ENCODE data around the gene ZCCHC14.

The ZCCHC14 gene

DNA sequence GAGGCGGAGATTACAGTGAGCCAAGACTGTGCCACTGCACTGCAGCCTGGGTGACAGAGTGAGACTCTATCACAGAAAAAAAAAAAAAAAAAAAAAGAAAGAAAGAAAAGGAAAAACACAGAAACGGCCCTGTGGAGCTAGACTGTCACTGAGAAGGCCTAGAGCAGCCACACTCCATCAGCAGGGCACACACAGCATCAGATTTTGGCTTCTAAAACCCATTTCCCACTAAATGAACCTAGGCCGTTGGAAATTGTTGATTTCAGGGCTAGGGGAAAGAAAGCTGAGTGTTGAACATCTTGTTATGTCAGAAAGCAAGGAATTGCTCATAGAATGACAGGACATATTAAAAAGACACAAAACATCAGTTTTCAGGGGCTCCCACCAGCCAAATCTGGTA lies 48.9 kb downstream of the ZCCHC14 start:
- Histone ChIP-seq H3K4me3 (ENCODE audit: low read depth, low read length) (no peak overlapping the region), H3K9me3 (ENCODE audit: insufficient read depth, low read depth, low read length) (no peaks in the 10 kb centered on the region), H2BK12ac (ENCODE audit: low read length) (no peak overlapping the region), H3K36me3 (ENCODE audit: control insufficient read depth in 1 of 2, insufficient read depth in 2 of 2, low read length in 2 of 2) (peaks cover 4 to 10% of the 10 kb centered on the region in 2 experiments), H3K27ac (ENCODE audit: low read depth, low read length) (no peak overlapping the region), H3K4ac (ENCODE audit: low read depth, low read length) (no peak overlapping the region), H3K4me1 (ENCODE audit: control insufficient read depth in 1 of 2, insufficient read depth in 2 of 2, low read length in 2 of 2) (no peaks in the 10 kb centered on the region), H3K79me1 (ENCODE audit: low read length) (no peaks in the 10 kb centered on the region), H3K14ac (ENCODE audit: low read length) (no peak overlapping the region), H3K4me2 (ENCODE audit: low read length) (no peak overlapping the region), H3K27me3 (ENCODE audit: insufficient read depth, low read length) (no peaks in the 10 kb centered on the region), H4K91ac (ENCODE audit: low read depth, low read length) (no peak overlapping the region), H4K12ac (ENCODE audit: low read depth, low read length) (no peak overlapping the region), H3K23ac (ENCODE audit: low read length) (no peak overlapping the region), H2AK5ac (ENCODE audit: low read length) (no peak overlapping the region), H2BK5ac (ENCODE audit: low read depth, low read length, poor library complexity) (no peak overlapping the region), H2AFZ (ENCODE audit: insufficient read depth, low read length, poor library complexity) (no peak overlapping the region), H2BK120ac (ENCODE audit: insufficient read depth, low read length, poor library complexity) (no peak overlapping the region), H3K18ac (ENCODE audit: low read length) (no peak overlapping the region), H4K8ac (ENCODE audit: low read depth, low read length) (no peak overlapping the region), H3K9ac (ENCODE audit: low read length) (no peak overlapping the region), H3K79me2 (ENCODE audit: control insufficient read depth, insufficient read depth, low read length, poor library complexity) (no peaks in the 10 kb centered on the region)
- no CpG with 5 or more reads among the region's 3 CpGs for WGBS (ENCODE audit: extremely low coverage, insufficient coverage, insufficient read length)
- DNase-seq: no peak

DNA sequence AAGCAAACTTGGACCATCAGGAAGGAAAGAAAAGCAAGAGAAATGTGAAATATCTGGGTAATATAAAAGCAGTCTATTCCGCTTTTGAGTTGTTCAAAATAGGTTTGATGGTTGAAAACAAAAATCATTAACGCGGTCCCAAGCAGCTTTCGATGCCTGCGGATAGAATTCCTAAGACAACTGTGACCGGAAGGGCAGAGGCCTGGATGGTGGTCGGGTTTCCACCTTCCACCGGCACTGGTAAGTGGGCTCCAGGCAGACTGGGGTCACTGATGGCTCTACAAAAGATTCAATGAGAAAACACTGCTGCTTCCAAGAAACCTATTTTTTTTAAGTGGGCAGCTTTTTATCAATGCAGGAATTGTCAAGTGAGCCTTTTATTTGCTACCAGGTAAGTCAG lies 49.8 kb downstream of the ZCCHC14 start:
- WGBS (ENCODE audit: extremely low coverage, insufficient coverage, insufficient read length): no CpG with 5 or more reads among the region's 8 CpGs
- Histone ChIP-seq H3K27ac (ENCODE audit: low read depth, low read length) (no peak overlapping the region), H3K23ac (ENCODE audit: low read length) (no peak overlapping the region), H3K9ac (ENCODE audit: low read length) (no peak overlapping the region), H4K91ac (ENCODE audit: low read depth, low read length) (no peak overlapping the region), H3K18ac (ENCODE audit: low read length) (no peak overlapping the region), H3K9me3 (ENCODE audit: insufficient read depth, low read depth, low read length) (no peaks in the 10 kb centered on the region), H3K4me3 (ENCODE audit: low read depth, low read length) (no peak overlapping the region), H3K14ac (ENCODE audit: low read length) (no peak overlapping the region), H2AFZ (ENCODE audit: insufficient read depth, low read length, poor library complexity) (no peak overlapping the region), H4K8ac (ENCODE audit: low read depth, low read length) (no peak overlapping the region), H3K4me1 (ENCODE audit: control insufficient read depth in 1 of 2, insufficient read depth in 2 of 2, low read length in 2 of 2) (no peaks in the 10 kb centered on the region), H2BK120ac (ENCODE audit: insufficient read depth, low read length, poor library complexity) (no peak overlapping the region), H3K79me2 (ENCODE audit: control insufficient read depth, insufficient read depth, low read length, poor library complexity) (no peaks in the 10 kb centered on the region), H4K12ac (ENCODE audit: low read depth, low read length) (no peak overlapping the region), H3K36me3 (ENCODE audit: control insufficient read depth in 1 of 2, insufficient read depth in 2 of 2, low read length in 2 of 2) (peaks cover 1 to 5% of the 10 kb centered on the region in 2 experiments), H3K4ac (ENCODE audit: low read depth, low read length) (no peak overlapping the region), H2AK5ac (ENCODE audit: low read length) (no peak overlapping the region), H3K27me3 (ENCODE audit: insufficient read depth, low read length) (no peaks in the 10 kb centered on the region), H2BK5ac (ENCODE audit: low read depth, low read length, poor library complexity) (no peak overlapping the region), H2BK12ac (ENCODE audit: low read length) (no peak overlapping the region), H3K79me1 (ENCODE audit: low read length) (no peaks in the 10 kb centered on the region), H3K4me2 (ENCODE audit: low read length) (no peak overlapping the region)
- no peak for DNase-seq

DNA sequence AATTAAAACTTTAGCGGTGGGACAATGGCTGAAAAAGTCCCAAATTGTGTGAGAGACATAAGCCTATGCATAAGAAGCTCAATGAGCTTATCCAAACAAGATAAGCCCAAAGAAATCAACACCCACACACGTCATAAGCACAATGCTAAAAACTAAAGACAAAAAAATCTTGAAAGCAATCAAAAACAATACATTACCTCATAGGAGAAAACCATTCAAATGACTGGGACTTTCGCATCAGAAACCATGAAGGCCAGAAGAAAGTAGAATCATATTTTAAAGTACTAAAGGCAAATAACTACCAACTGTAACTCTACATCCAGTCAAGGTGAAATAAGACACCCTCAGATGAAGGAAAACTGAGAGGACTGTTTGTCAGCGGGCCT lies 50.2 kb downstream of the ZCCHC14 start:
- no peak overlapping the region for H4K8ac ChIP-seq (ENCODE audit: low read depth, low read length)
- H2BK120ac ChIP-seq (ENCODE audit: insufficient read depth, low read length, poor library complexity): no peak overlapping the region
- H3K9me3 ChIP-seq (ENCODE audit: insufficient read depth, low read depth, low read length): no peaks in the 10 kb centered on the region
- no peaks in the 10 kb centered on the region for H3K4me1 ChIP-seq (ENCODE audit: control insufficient read depth in 1 of 2, insufficient read depth in 2 of 2, low read length in 2 of 2)
- no peak for DNase-seq
- no peaks in the 10 kb centered on the region for H3K27me3 ChIP-seq (ENCODE audit: insufficient read depth, low read length)
- peaks cover 1 to 8% of the 10 kb centered on the region in 2 experiments for H3K36me3 ChIP-seq (ENCODE audit: control insufficient read depth in 1 of 2, insufficient read depth in 2 of 2, low read length in 2 of 2)
- no peak overlapping the region for H2AK5ac ChIP-seq (ENCODE audit: low read length)
- H2BK5ac ChIP-seq (ENCODE audit: low read depth, low read length, poor library complexity): no peak overlapping the region
- H3K79me2 ChIP-seq (ENCODE audit: control insufficient read depth, insufficient read depth, low read length, poor library complexity): no peaks in the 10 kb centered on the region
- no peak overlapping the region for H3K4me2 ChIP-seq (ENCODE audit: low read length)
- H3K4ac ChIP-seq (ENCODE audit: low read depth, low read length): no peak overlapping the region
- H3K27ac ChIP-seq (ENCODE audit: low read depth, low read length): no peak overlapping the region
- no peak overlapping the region for H2BK12ac ChIP-seq (ENCODE audit: low read length)
- H3K4me3 ChIP-seq (ENCODE audit: low read depth, low read length): no peak overlapping the region
- no peaks in the 10 kb centered on the region for H3K79me1 ChIP-seq (ENCODE audit: low read length)
- no CpG with 5 or more reads among the region's 4 CpGs for WGBS (ENCODE audit: extremely low coverage, insufficient coverage, insufficient read length)
- H4K91ac ChIP-seq (ENCODE audit: low read depth, low read length): no peak overlapping the region
- H3K9ac ChIP-seq (ENCODE audit: low read length): no peak overlapping the region
- no peak overlapping the region for H3K18ac ChIP-seq (ENCODE audit: low read length)
- H3K23ac ChIP-seq (ENCODE audit: low read length): no peak overlapping the region
- H2AFZ ChIP-seq (ENCODE audit: insufficient read depth, low read length, poor library complexity): no peak overlapping the region
- no peak overlapping the region for H4K12ac ChIP-seq (ENCODE audit: low read depth, low read length)
- H3K14ac ChIP-seq (ENCODE audit: low read length): no peak overlapping the region

DNA sequence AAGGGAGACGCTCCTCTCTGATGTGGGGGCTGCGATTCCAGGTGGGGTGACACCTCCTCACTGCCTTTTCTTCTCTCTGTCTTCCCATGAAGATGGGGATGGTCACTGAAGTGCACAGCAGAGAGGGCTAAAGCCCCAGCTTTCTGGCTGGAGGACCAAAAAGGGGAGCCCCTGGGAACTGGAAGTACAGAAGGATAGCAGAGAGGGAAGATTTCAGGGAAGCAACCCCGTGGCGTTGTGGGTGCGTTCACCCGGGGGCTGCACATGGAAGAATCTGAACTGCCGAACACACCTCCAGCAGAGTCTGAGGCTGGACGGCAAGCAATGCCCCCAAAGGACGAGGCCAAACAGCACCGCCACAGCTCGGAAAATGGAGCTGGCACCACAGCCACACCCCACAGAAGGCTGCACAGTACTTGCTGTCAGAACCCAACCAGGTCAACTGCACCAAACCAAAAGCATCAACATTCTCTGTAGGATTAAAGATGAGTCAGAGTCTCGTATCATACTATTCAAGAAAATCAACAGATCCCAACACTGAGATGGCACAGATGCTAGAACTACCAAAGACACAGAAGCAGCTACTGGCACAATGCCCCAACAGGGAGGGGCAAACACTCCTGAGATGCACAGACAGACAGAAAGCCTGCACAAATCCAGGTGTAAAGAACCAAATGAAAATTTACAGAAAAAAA lies 50.8 kb downstream of the ZCCHC14 start:
- no peak overlapping the region for H4K91ac ChIP-seq (ENCODE audit: low read depth, low read length)

More for the DNA sequence above, 50.8 kb downstream of the ZCCHC14 start:
- H2AK5ac ChIP-seq (ENCODE audit: low read length): no peak overlapping the region
- no peak overlapping the region for H4K12ac ChIP-seq (ENCODE audit: low read depth, low read length)
- H3K14ac ChIP-seq (ENCODE audit: low read length): no peak overlapping the region
- no peak overlapping the region for H3K4ac ChIP-seq (ENCODE audit: low read depth, low read length)
- H3K4me1 ChIP-seq (ENCODE audit: control insufficient read depth in 1 of 2, insufficient read depth in 2 of 2, low read length in 2 of 2): no peaks in the 10 kb centered on the region
- no peak overlapping the region for H3K9ac ChIP-seq (ENCODE audit: low read length)
- H2AFZ ChIP-seq (ENCODE audit: insufficient read depth, low read length, poor library complexity): no peak overlapping the region
- H3K18ac ChIP-seq (ENCODE audit: low read length): peak overlapping the region; percentile 43
- no peak overlapping the region for H3K4me3 ChIP-seq (ENCODE audit: low read depth, low read length)
- no peak overlapping the region for H2BK12ac ChIP-seq (ENCODE audit: low read length)
- H2BK120ac ChIP-seq (ENCODE audit: insufficient read depth, low read length, poor library complexity): no peak overlapping the region
- H4K8ac ChIP-seq (ENCODE audit: low read depth, low read length): no peak overlapping the region
- no peaks in the 10 kb centered on the region for H3K27me3 ChIP-seq (ENCODE audit: insufficient read depth, low read length)
- H3K9me3 ChIP-seq (ENCODE audit: insufficient read depth, low read depth, low read length): no peaks in the 10 kb centered on the region
- H3K79me2 ChIP-seq (ENCODE audit: control insufficient read depth, insufficient read depth, low read length, poor library complexity): no peaks in the 10 kb centered on the region
- no peak overlapping the region for H2BK5ac ChIP-seq (ENCODE audit: low read depth, low read length, poor library complexity)
- no CpG with 5 or more reads among the region's 12 CpGs for WGBS (ENCODE audit: extremely low coverage, insufficient coverage, insufficient read length)
- H3K4me2 ChIP-seq (ENCODE audit: low read length): no peak overlapping the region
- H3K23ac ChIP-seq (ENCODE audit: low read length): no peak overlapping the region
- DNase-seq: no peak
- no peaks in the 10 kb centered on the region for H3K79me1 ChIP-seq (ENCODE audit: low read length)
- H3K27ac ChIP-seq (ENCODE audit: low read depth, low read length): no peak overlapping the region
- peaks cover 1 to 7% of the 10 kb centered on the region in 2 experiments for H3K36me3 ChIP-seq (ENCODE audit: control insufficient read depth in 1 of 2, insufficient read depth in 2 of 2, low read length in 2 of 2)
